H9 (cell line): ENCODE data around the gene CBX8. TPM values are rescaled to one million over a fixed set of nuclear protein-coding genes. Genes with fewer than 3 reads are reported as not detected.

ENCODE experiments used
- DNase-seq: peaks from one replicate; pipeline ENCODE4 v3.0.0-alpha.2; 2017
- H2AFZ ChIP-seq: one replicate; pipeline ENCODE4 v1.6.1; 2013; ENCODE audit warnings: mild to moderate bottlenecking, low read length, control low read depth, moderate library complexity
- H2AK5ac ChIP-seq: 2 replicates; pipeline ENCODE4 v1.6.1; 2013; ENCODE audit warnings: low read length, control low read depth, mixed read lengths; ENCODE audit not compliant: insufficient read length
- H2BK120ac ChIP-seq: one replicate; pipeline ENCODE4 v1.6.1; 2013; ENCODE audit warnings: low read depth, mild to moderate bottlenecking, low read length, control low read depth, inconsistent platforms; ENCODE audit not compliant: poor library complexity, severe bottlenecking
- H2BK12ac ChIP-seq: 2 replicates; pipeline ENCODE4 v1.6.1; 2013; ENCODE audit warnings: low read length, control low read depth, mixed read lengths, low read depth; ENCODE audit not compliant: insufficient read length
- H2BK15ac ChIP-seq: 2 replicates; pipeline ENCODE4 v1.6.1; 2013; ENCODE audit warnings: low read depth, low read length, control low read depth
- H2BK20ac ChIP-seq: one replicate; pipeline ENCODE4 v1.6.1; 2013; ENCODE audit warnings: low read depth, mild to moderate bottlenecking, low read length, control low read depth, inconsistent platforms; ENCODE audit not compliant: poor library complexity, severe bottlenecking
- H2BK5ac ChIP-seq: 2 replicates; pipeline ENCODE4 v1.6.1; 2013; ENCODE audit warnings: low read length, control low read depth, mixed read lengths; ENCODE audit not compliant: insufficient read length
- H3K14ac ChIP-seq: 2 replicates; pipeline ENCODE4 v1.6.1; 2013; ENCODE audit warnings: low read length, control low read depth; ENCODE audit not compliant: insufficient read depth
- H3K18ac ChIP-seq: 2 replicates; pipeline ENCODE4 v1.6.1; 2013; ENCODE audit warnings: low read depth, mild to moderate bottlenecking, mixed read lengths, low read length, control low read depth; ENCODE audit not compliant: insufficient read length
- H3K23ac ChIP-seq: 2 replicates; pipeline ENCODE4 v1.6.1; 2013; ENCODE audit warnings: low read length, control low read depth, mixed read lengths, low read depth; ENCODE audit not compliant: insufficient read length
- H3K23me2 ChIP-seq: 2 replicates; pipeline ENCODE4 v1.6.1; 2013; ENCODE audit warnings: low read depth, mild to moderate bottlenecking, mixed read lengths, low read length, control low read depth; ENCODE audit not compliant: insufficient read length, poor library complexity, severe bottlenecking
- H3K27ac ChIP-seq: 2 replicates; pipeline ENCODE4 v1.5.1; 2013; ENCODE audit warnings: low read length, control low read depth, mixed read lengths, low read depth; ENCODE audit not compliant: insufficient read length
- H3K27me3 ChIP-seq: 2 replicates; pipeline ENCODE4 v1.6.1; 2013; ENCODE audit warnings: low read length, control low read depth, inconsistent platforms; ENCODE audit not compliant: insufficient read depth
- H3K4ac ChIP-seq: 2 replicates; pipeline ENCODE4 v1.6.1; 2013; ENCODE audit warnings: low read depth, mild to moderate bottlenecking, control low read depth, inconsistent platforms, low read length, moderate library complexity
- H3K4me1 ChIP-seq: 2 replicates; pipeline ENCODE4 v1.6.1; 2013; ENCODE audit warnings: low read length, control low read depth, inconsistent platforms; ENCODE audit not compliant: insufficient read depth
- H3K4me2 ChIP-seq: 2 replicates; pipeline ENCODE4 v1.6.1; 2013; ENCODE audit warnings: low read length, control low read depth, mixed read lengths; ENCODE audit not compliant: insufficient read length, insufficient read depth
- H3K56ac ChIP-seq: 2 replicates; pipeline ENCODE4 v1.6.1; 2013; ENCODE audit warnings: low read depth, mild to moderate bottlenecking, mixed read lengths, low read length, control low read depth; ENCODE audit not compliant: insufficient read length
- H3K79me1 ChIP-seq: 2 replicates; pipeline ENCODE4 v1.6.1; 2013; ENCODE audit warnings: low read depth, mild to moderate bottlenecking, moderate library complexity, low read length, control low read depth, inconsistent platforms; ENCODE audit not compliant: insufficient read depth, poor library complexity, severe bottlenecking
- H3K79me2 ChIP-seq: 2 replicates; pipeline ENCODE4 v1.6.1; 2013; ENCODE audit warnings: low read length, control low read depth, inconsistent platforms; ENCODE audit not compliant: insufficient read depth
- H3K9ac ChIP-seq: 2 replicates; pipeline ENCODE4 v1.6.1; 2013; ENCODE audit warnings: low read length, control low read depth, mixed read lengths; ENCODE audit not compliant: insufficient read length; ENCODE audit errors: extremely low read depth
- H3K9me3 ChIP-seq: one replicate; pipeline ENCODE4 v1.6.1; 2013; ENCODE audit warnings: low read depth, low read length, inconsistent platforms; ENCODE audit not compliant: control insufficient read depth
- H3T11ph ChIP-seq: one replicate; pipeline ENCODE4 v1.6.1; 2013; ENCODE audit warnings: mild to moderate bottlenecking, low read length, control low read depth, inconsistent platforms
- H4K20me1 ChIP-seq: one replicate; pipeline ENCODE4 v1.6.1; 2013; ENCODE audit not compliant: control insufficient read depth, insufficient read length, insufficient read depth
- H4K5ac ChIP-seq: 2 replicates; pipeline ENCODE4 v1.6.1; 2013; ENCODE audit warnings: low read depth, mild to moderate bottlenecking, mixed read lengths, low read length, control low read depth; ENCODE audit not compliant: insufficient read length
- H4K8ac ChIP-seq: replicated peaks from 2 replicates; pipeline ENCODE4 v1.6.1; 2013; ENCODE audit warnings: low read length, control low read depth, mixed read lengths, low read depth; ENCODE audit not compliant: insufficient read length
- H4K91ac ChIP-seq: 2 replicates; pipeline ENCODE4 v1.6.1; 2013; ENCODE audit warnings: low read depth, mild to moderate bottlenecking, moderate library complexity, mixed read lengths, low read length, control low read depth; ENCODE audit not compliant: insufficient read length
- H3K27ac Mint-ChIP-seq, 3 experiments: 2 replicates in 2 of 3; 3 replicates in 1 of 3; pipeline ENCODE4 v1.8.0; 2020 to 2021; ENCODE audit warnings: mixed read lengths in 3 of 3, mild to moderate bottlenecking in 1 of 3, moderate library complexity in 1 of 3
- H3K27me3 Mint-ChIP-seq: 2 replicates; pipeline ENCODE4 v1.8.0; 2021; ENCODE audit warnings: low read depth, mild to moderate bottlenecking, moderate library complexity, mixed read lengths
- H3K36me3 Mint-ChIP-seq, 3 experiments: 2 replicates in 2 of 3; 3 replicates in 1 of 3; pipeline ENCODE4 v1.8.0; 2020 to 2021; ENCODE audit warnings: low read depth in 3 of 3, mixed read lengths in 3 of 3; ENCODE audit not compliant: insufficient read depth in 1 of 3
- H3K4me1 Mint-ChIP-seq, 2 experiments: 2 replicates each; pipeline ENCODE4 v1.8.0; 2020; ENCODE audit warnings: mixed read lengths in 2 of 2
- H3K4me3 Mint-ChIP-seq, 2 experiments: 2 replicates in 1 of 2; 3 replicates in 1 of 2; pipeline ENCODE4 v1.8.0; 2020 to 2021; ENCODE audit warnings: mild to moderate bottlenecking in 2 of 2, mixed read lengths in 2 of 2, moderate library complexity in 1 of 2
- H3K9me3 Mint-ChIP-seq, 2 experiments: 2 replicates in 1 of 2; 3 replicates in 1 of 2; pipeline ENCODE4 v1.8.0; 2020; ENCODE audit warnings: mild to moderate bottlenecking in 2 of 2, mixed read lengths in 2 of 2, moderate library complexity in 1 of 2
- CTCF ChIP-seq: fragments of 200-600 bp; sonication (generic); conservative IDR thresholded peaks from 3 replicates; pipeline ENCODE4 v1.8.0; 2021; ENCODE audit warnings: antibody characterized with exemption, mild to moderate bottlenecking
- WGBS: extraction: QIAGEN DNeasy Blood & Tissue Kit; methylation state at CpG from one replicate; pipeline ENCODE4 v1.1.7; 2013; ENCODE audit warnings: missing lambda C conversion rate, low lambda C conversion rate, mixed read lengths; ENCODE audit not compliant: insufficient read length; ENCODE audit errors: extremely low coverage; 5-methylcytosine and 5-hydroxymethylcytosine counted together
- total RNA-seq: library from RNA; stranded (reverse); gene quantifications from 2 replicates; pipeline ENCODE4 v1.2.1, GENCODE V29; 2021

Gene CBX8
- total RNA-seq, 1 experiment from 2014 or later: 1.2 TPM

DNA sequence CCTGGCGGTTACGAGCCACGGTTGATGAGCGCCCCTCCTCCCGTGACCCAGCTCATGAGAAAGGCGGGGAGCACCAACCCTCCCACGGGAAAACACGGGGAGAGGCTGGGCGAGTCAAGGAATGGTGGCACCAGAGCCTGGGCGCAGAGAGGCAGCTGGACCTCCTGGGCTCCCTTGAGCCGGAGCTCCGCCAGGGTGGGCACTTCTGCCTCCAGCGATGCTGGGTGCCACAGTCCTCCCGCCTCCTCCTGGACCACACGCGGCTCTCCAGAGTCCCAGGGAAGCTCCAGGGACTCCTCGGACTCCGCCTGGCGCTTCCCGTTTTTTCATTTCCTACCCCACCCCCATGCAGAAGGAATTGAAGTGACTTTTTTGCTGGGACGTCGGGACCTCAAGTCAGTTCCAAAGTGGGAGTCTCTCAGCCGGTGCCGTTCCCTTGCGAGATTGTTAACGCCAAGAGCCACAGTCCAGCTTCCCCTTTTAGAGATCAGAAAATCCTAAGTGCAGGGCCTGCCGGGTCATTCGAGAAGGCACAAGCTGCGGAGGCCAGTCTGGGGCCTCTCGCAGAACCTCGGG is 6.6 kb upstream of the CBX8 start:
- Histone ChIP-seq H2BK120ac (no peak overlapping the region), H3K27ac (no peak overlapping the region), H3K18ac (no peak overlapping the region), H2BK15ac (no peak overlapping the region), H3K4me1 (no peaks in the 10 kb centered on the region; the same call in 1 of the 2 replicates), H4K91ac (no peak overlapping the region), H2BK12ac (no peak overlapping the region), H3K9ac (no peak overlapping the region), H3K23me2 (no peaks in the 10 kb centered on the region), H3T11ph (no peak overlapping the region), H3K27me3 (peaks cover 92% of the 10 kb centered on the region), H3K79me2 (no peaks in the 10 kb centered on the region), H3K4me2 (no peak overlapping the region), H2BK20ac (no peak overlapping the region), H3K4ac (no peak overlapping the region), H2BK5ac (no peak overlapping the region), H2AFZ (no peak overlapping the region), H4K20me1 (no peaks in the 10 kb centered on the region), H2AK5ac (no peak overlapping the region), H3K79me1 (no peaks in the 10 kb centered on the region), H3K14ac (no peak overlapping the region), H3K56ac (no peak overlapping the region), H4K8ac (no peak overlapping the region), H3K23ac (no peak overlapping the region), H4K5ac (no peak overlapping the region), H3K9me3 (no peaks in the 10 kb centered on the region)
- Mint-ChIP-seq H3K4me1 (peaks cover 43 to 59% of the 10 kb centered on the region in 2 experiments), H3K27ac (0 out of 7 replicates have a peak overlapping the region, but pooled peaks of 1 of the 3 experiments have one; percentile 65), H3K36me3 (peaks cover 0 to 1% (median 0%) of the 10 kb centered on the region in 3 experiments; a peak in 2 of 7 replicates), H3K27me3 (peaks cover 100% of the 10 kb centered on the region), H3K4me3 (peak overlapping the region in 1 of 2 experiments; percentile 69; a peak in 3 of 5 replicates), H3K9me3 (peaks cover 9 to 18% of the 10 kb centered on the region in 2 experiments; a peak in 4 of 5 replicates)
- DNase-seq: no peak
- no peak for TF ChIP-seq CTCF
- no CpG with 5 or more reads among the region's 31 CpGs for WGBS
